ENCODE results near the gene GSTK1.

Gene GSTK1

GRCh38 chr7:143295870-143296269 is 32.6 kb downstream of the GSTK1 start:
- no peak for DNase-seq

GRCh38 chr7:143296686-143297085 is 33.4 kb downstream of the GSTK1 start:
- no peak for DNase-seq

DNA sequence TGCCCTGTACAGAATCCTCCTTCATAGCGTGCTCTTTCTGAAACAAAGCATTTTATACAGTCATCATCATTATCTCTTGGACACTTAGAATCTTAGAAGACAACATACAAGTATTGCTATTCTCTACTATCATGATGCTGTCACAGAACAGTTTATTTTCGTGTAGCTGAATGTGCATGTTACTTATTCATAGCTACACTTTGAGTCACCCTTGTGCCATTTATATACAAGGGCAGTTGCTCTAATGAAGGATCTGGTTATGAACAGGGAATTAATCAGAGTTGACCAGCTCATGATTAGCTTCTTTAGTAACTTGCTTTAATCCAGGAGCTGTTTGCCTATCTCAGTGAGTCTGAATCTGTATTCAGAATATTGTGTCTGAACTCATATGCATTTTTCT is 36.1 kb downstream of the GSTK1 start:
- DNase-seq = no peak

- peak in 11 of 56 donors; percentile 5 to 31 (median 13) for DNase-seq
These were observed 36.6 kb downstream of the GSTK1 start for GRCh38 chr7:143299840-143300239.

GRCh38 chr7:143300959-143301935 is 38.0 kb downstream of the GSTK1 start:
- no peak for DNase-seq

DNA sequence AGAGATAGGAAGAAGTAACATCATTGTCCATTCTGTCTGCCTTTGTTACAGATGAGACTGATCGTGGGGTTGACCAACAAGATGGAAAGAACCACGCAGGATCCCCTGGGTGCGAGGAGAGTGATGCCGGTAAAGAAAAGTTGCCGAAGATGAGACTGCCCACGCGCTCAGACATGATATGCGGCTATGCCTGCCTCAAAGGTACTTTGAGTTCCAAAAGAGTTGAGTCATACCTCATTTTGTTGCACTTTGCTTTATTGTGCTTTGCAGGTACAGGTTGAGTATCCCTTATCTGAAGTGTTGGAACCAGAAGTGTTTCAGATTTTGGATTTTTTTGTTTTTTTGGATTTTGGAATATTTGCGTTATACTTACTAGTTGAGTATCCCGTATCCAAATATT is 40.5 kb downstream of the GSTK1 start:
- DNase-seq = no peak

DNA sequence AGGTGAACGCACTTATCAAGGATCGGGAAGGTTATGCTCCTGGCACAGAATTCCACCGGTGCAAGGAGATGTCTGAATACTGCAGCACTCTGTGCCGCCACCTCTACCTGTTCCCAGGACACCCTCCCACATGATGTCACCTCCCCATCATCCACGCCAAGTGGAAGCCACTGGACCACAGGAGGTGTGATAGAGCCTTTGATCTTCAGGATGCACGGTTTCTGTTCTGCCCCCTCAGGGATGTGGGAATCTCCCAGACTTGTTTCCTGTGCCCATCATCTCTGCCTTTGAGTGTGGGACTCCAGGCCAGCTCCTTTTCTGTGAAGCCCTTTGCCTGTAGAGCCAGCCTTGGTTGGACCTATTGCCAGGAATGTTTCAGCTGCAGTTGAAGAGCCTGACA is 41.7 kb downstream of the GSTK1 start:
- DNase-seq = no peak

GRCh38 chr7:143305423-143306070 is 42.3 kb downstream of the GSTK1 start:
- DNase-seq = peak in 38 of 56 donors; percentile 9 to 78 (median 38)

DNA sequence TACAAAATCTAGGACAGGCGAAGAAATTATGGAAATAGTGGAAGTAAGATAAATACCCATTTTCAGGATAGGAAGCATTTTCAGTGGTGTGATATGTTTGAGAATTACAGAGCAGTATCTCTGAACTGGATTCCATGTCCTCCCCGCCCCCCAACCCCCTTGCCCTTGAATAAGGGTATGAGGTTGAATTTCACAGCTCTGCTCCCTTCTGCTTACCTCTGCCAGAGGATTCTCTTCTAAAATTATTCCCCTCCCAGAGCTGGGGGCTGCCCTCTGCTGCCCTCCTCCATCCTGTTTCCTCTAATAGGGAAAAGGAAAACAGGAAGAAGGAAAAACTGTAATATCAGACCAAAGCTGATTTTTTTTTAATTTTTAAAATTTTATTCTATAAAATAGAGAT is 45.4 kb downstream of the GSTK1 start:
- DNase-seq = no peak

GRCh38 chr7:143314127-143314526 is 50.9 kb downstream of the GSTK1 start:
- DNase-seq = no peak

DNA sequence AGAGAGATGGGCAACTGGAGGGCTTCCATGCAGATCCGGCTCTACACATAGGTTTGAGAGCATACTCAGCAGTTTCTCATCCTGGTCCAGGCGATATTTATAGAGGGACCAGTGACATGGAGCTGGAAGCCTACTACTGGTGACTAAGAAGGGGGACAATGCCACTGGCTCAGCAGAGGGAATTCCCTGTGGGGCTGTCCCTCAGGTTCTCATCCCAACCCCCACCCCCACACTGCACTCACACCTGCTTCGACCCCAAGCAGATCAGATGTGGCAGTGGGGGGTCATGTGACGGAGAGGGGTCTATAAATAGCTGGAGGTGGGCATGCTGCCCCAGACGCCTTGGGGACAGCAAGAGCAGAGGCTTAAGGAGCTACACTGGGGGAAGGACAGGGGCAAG is 52.5 kb downstream of the GSTK1 start, which contains the start of gene CLCN1:
CLCN1 (plus strand) TSS at position 336 of the 400 bp plus-strand sequence. CDS start 102 bp downstream, outside the sequence.
- no peak for DNase-seq

GRCh38 chr7:143316492-143316891 is 53.3 kb downstream of the GSTK1 start:
- DNase-seq = no peak

GRCh38 chr7:143318661-143319060 is 55.4 kb downstream of the GSTK1 start:
- DNase-seq = no peak
